Measurements from ENCODE around the gene WNT16. TPM values are rescaled to one million over a fixed set of nuclear protein-coding genes. Genes with fewer than 3 reads are reported as not detected.
A peak's percentile ranks its signal among the peaks of the same experiment; 100 is the strongest.

The WNT16 gene
- total RNA-seq, 1 donor from 2014 or later: not detected

DNA sequence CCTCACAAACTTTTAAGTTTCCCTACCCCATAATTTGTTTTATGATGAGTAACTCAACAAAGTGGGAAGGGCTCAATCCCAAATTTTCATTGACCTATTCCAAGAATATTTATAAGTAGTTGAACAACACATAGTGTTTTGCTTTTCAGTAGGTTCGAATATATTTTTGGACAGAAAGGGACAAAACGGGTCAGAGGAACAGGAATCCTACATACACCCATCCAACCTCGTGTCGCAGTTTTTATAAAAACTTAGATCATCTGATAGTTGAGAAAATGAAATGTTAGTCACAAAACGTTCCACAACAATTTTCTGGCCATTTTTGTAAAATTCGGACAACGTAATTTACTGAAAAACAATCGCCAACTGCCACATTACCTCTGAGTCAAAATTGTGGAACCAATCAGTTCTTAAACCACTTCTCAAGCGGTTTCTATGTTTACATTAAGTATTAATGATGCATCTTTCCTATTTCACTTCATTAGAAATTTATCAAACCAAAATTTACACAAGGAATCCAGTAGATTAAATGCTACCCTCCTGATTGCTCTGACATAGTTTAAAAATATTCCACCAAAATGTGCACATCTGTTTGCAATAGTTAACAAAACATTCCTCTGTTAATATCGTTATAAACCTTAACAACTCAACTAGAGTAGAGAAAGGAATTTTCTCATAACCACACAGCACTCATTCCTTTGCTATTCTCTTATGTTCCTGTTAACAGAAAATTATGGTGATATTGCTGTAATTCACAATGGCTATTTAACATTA, 6.3 kb downstream of the WNT16 start:
- intact Hi-C loops (cut with DNase I): no loop called here
- ATAC-seq: no peak
- no peak for DNase-seq (ENCODE audit: missing footprints)

DNA sequence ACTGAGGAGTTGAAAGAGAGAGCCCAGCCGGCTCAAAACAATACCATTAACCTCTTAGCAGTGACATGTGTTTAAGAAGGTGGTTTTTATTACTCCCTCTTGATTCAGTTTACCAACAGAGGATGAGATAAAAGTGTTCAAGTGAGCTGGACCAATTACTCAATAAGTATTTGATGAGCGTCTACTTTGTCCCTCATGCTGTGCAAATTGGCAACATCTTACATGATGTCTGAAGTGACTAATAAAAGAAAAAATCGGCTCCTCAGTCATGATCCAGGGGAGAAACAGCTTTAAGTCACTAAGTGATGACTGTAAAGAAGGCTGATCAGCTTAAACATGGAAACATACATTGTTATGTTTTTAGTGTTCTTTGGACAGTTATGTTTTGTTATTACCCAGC, 7.8 kb downstream of the WNT16 start:
- ATAC-seq: no peak
- intact Hi-C loops (cut with DNase I): no loop called here
- DNase-seq (ENCODE audit: missing footprints): no peak

DNA sequence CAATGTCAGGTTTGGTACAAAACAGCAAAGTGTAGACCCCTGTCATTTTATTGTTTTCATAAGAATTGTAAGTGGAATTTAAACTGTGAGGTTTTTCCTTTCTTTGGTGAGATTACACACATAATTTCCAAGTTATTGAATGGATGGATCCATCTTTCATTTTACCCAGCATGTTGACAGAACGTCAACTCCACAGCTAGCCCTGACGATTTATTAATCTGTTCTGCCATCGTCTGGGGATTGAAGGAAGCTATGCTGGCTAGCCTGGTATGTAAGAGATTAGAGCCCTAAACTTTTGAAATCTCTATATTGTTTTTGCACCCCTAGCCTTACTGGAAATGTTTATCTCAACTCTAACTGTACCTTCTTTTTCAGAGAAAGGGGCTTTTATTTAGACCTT, 8.6 kb downstream of the WNT16 start:
- DNase-seq (ENCODE audit: missing footprints): no peak
- ATAC-seq: no peak
- intact Hi-C loops (cut with DNase I): no loop called here

DNA sequence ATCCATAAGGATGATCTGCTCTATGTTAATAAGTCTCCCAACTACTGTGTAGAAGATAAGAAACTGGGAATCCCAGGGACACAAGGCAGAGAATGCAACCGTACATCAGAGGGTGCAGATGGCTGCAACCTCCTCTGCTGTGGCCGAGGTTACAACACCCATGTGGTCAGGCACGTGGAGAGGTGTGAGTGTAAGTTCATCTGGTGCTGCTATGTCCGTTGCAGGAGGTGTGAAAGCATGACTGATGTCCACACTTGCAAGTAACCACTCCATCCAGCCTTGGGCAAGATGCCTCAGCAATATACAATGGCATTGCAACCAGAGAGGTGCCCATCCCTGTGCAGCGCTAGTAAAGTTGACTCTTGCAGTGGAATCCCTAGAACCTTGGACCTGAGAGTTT, 10.3 kb downstream of the WNT16 start:
- ATAC-seq: no peak
- no peak for DNase-seq (ENCODE audit: missing footprints)
- intact Hi-C loops (cut with DNase I): no loop called here

DNA sequence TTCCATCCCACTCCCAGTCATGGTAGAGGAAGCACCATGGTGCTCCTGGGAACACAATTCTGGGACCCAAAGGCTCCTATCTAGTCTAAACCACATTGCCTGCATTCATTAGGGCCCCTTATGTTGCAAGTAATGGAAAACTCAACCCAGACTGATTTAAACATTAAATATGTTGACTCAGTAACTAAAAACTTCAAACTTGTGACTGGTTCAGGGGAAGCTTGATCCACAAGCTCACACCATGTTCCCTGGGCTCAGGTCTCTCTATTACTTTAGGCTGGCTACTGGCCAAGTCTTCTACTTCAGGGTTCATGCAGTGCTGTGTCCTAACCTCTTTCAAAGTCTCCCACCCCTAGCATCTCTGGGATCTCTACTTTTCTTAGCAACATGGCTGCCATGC, 13.1 kb downstream of the WNT16 start:
- no peak for ATAC-seq
- DNase-seq (ENCODE audit: missing footprints): no peak
- intact Hi-C loops (cut with DNase I): no loop called here

DNA sequence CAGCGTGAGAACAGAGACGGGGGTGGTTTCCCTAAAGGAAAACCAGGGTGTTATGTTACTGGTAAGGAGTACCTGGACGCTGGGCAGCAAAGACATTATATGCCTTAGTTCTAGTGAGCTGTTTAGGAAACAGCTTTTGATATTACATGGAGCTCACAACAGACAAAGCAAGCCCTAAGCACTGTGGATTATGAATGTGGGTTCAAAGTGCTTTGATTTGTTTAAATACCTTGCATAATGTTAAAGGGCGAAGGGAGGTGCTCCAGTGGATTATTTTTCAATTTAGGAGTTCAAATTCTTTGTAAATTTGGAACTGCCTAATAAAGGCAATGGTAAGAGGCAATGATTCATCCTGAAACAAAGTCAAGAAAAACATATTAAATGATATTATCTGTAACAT, 13.8 kb downstream of the WNT16 start:
- intact Hi-C loops (cut with DNase I): no loop called here
- no peak for DNase-seq (ENCODE audit: missing footprints)
- ATAC-seq: no peak

DNA sequence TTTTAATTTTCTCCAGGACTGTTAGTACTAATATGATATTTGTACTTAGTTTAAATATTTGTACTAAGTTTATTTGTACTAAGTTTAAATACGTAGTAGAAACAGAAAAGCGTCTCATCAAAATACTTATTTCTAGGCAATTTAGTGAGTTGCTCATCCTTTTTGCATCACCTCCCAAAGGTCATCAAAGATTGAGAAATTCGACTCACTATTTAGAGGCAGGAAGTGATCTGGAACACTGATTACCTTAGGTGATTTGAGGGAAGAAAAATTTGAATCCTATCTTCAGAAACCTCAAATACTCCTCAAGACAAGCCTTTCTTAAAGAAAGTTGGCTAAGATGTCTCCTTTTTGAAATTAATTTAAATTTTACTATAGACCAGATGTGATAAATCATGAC, 14.5 kb downstream of the WNT16 start:
- intact Hi-C loops (cut with DNase I): no loop called here
- ATAC-seq: no peak

DNA sequence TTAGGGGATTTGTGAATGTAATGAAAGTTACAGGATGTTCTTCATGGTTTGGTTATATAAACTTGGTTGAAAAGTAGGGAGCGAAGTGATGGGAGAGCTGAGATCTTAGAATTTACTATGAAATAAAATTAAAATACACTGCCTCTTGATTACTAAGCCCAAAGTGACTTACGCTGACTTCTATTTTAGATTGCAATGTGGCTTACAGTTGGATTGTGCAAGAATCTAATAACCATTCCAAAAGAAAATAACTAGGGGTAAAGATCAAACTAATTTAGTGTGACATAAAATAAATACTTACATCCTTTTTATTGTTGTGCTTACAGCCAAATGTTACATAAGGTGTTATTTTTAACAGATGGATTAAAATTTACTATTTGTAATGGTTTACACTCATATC, 15.3 kb downstream of the WNT16 start:
- no peak for DNase-seq (ENCODE audit: missing footprints)
- ATAC-seq: no peak
- intact Hi-C loops (cut with DNase I): no loop called here

More for the DNA sequence above, 14.5 kb downstream of the WNT16 start:
- DNase-seq (ENCODE audit: missing footprints): no peak

DNA sequence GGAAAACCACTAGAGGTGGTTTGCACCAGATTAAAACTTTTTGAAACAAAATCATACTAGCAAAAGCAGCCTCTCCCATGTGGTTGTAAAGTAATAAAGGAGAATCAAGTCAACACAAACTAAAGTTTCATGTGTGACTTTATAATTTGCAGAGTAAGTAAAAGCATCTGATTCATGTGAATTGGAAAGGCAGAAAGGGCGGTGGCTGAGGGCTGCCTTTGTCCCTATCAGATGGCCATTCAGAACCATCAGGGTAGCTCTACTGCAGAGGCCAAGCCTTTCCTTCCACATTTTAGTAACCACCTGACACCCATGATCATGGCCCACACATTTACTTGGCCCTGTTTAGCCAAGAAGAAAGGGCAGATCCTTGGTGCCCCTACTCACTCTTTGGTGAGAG, 15.7 kb downstream of the WNT16 start:
- ATAC-seq: no peak
- no peak for DNase-seq (ENCODE audit: missing footprints)
- intact Hi-C loops (cut with DNase I): no loop called here

DNA sequence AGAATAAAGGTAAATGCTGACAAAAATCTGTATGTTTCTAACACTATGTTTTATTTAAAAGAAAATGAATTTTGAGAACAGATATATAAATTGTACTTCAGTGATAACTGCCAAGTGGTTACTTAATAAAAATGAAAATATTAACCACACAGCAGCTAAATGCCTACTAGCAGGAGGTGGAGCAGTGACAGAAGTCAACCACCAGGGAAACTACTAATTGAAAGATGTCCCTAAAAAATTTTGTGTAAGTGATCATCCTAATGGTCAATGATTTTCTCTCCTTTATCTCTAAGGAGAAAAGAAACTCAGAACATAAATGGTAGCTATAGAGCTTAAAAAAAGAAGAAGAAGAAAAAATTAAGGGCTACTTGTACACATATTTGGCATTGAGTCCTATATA, 22.9 kb downstream of the WNT16 start:
- DNase-seq (ENCODE audit: missing footprints) (no peak), ATAC-seq (no peak)
- intact Hi-C loops (cut with DNase I): no loop called here

DNA sequence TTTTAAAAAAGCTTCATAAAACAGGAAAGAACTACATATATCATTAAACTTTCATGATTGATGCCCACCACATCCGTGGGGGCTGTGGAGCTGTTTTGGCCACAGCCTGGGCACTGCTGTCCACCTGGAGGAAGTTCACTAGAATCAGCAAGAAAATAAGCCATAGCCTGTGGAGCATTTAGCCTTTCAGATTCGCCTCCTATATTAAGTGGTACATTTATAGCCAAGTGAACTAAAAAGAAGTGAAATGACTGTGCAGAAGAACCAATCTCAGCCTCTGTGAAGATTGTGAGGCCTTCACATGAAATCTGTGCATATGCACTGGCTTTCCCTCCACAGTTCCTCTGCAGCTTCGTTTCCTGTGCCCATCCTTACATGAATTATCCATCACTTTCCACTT, 23.5 kb downstream of the WNT16 start:
- no peak for DNase-seq (ENCODE audit: missing footprints)
- ATAC-seq: no peak
- intact Hi-C loops (cut with DNase I): no loop called here

DNA sequence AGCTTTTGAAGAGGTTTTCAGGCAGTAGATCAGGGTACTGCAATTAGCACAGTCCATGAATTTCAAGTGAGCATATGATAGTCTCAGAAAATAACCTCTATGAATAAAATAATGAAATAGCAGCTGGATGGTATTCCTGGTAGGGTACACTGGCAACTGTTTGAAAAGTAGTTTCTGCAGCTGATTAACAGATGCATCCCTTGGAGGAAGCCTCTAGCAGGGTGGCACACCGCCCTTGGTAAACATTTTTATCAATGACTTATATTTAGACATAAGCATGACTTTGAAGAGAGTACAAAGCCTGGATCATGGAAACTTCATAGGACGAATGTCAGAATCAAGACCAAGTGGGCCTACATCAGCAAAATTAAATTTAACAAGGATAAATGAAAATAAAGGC, 26.8 kb downstream of the WNT16 start:
- DNase-seq (ENCODE audit: missing footprints) (no peak), ATAC-seq (no peak)
- intact Hi-C loops (cut with DNase I): no loop called here

DNA sequence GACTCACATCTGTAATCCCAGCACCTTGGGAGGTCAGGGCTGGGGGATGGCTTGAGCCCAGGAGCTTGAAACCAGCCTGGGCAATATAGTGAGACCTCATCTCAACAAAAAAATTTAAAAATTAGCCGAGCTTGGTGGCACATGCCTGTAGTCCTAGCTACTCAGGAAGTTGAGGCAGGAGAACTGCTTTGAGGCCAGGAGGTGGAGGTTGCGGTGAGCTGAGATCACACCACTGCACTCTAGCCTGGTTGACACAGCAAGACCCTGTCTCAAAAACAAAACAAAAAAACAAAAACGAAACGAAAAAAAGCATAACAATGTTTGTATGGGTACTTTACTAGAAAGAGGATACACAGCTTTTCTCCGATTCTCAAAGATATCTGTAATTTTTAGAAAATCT, 31.8 kb downstream of the WNT16 start:
- DNase-seq (ENCODE audit: missing footprints) (no peak), ATAC-seq (no peak)
- intact Hi-C loops (cut with DNase I): no loop called here

DNA sequence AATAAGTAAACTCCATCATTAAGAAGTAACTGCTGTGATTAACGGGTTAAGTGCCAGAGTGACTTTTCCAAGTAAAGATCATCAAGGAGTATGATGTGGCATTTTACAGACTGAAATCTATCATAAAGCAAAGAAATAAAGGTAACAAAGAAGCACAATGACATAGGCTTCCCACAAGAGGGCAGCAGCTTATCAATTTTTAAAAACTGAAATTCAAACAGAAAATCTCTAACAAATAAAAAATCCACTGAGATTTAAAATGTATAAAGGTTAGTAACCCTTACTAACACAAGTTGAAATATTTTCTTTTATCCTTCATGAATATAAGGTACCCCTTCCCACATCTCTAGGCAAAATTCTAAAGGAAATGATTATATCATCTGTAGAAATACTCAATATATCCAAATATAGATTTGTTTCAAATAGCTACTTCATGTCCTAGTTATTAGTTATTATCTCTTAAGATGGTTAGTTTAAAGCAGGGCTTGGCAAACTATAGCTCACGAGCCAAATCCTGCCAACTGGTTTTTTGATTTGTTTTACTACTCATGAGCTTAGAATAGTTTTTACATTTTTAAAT, 38.1 kb downstream of the WNT16 start:
- intact Hi-C loops (cut with DNase I): loop anchor here (1.0 to 2.0 kb wide), 2 partner anchors 30 to 180 kb away; partner anchors contain the start of gene FAM3C
- no peak for ATAC-seq
- no peak for DNase-seq (ENCODE audit: missing footprints)

DNA sequence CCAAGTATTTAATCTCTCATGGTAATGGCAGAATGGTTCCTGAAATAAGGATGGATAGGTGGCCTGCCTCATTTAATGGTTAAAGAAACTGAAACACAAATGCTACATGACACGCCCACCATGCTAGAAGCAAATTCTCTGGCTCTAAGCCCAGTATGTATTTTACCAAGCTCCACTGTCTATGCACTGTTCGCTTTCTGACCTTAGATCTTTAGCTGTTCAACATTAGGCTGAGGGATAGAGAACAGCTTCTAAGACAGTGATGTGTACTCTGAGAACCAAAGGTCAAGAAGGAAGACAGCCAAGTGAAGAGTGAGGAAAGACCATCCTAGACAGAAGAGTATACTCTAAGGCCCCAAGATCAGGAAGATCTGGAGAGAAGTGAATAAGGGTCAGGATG, 40.7 kb downstream of the WNT16 start:
- no peak for ATAC-seq
- intact Hi-C loops (cut with DNase I): no loop called here

DNA sequence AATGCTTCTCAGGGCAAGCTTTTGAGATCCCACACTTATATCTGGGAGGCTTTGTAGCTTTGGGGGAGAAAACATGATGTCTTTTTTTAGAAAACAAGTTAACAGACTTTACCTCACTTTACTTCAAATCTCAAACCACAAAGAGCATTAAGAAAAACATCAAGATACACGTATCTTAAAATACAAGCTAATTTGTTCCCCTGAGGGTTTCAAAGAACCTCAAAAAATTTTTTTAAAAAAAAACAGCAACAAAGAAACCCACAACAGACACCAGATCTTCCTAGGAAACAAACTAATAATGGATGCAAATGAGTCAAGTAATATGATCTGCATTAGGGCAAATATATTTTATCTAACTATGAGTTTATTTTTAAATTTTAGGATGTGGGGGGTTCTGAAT, 42.6 kb downstream of the WNT16 start:
- intact Hi-C loops (cut with DNase I): no loop called here
- DNase-seq (ENCODE audit: missing footprints): no peak
- ATAC-seq: no peak

More for the DNA sequence above, 40.7 kb downstream of the WNT16 start:
- no peak for DNase-seq (ENCODE audit: missing footprints)

DNA sequence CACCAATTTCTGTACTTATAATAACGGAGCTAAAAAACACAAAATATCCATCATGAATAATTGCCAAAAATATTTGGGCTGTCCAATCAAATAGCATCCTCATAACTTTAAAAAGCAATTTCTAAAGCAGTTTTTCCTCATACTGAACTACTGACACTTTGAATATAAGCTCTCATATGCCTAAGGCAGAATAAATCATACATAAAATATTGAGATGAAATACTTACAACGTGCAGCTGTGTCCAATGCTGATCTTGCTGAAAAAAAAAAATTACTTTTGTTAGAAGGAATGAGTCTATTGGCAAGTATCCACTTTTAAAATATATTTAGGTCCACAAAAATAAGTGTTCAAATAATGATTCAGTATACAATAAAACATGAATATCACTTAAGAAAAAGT, 43.1 kb downstream of the WNT16 start:
- no peak for DNase-seq (ENCODE audit: missing footprints)
- ATAC-seq: no peak
- intact Hi-C loops (cut with DNase I): no loop called here

DNA sequence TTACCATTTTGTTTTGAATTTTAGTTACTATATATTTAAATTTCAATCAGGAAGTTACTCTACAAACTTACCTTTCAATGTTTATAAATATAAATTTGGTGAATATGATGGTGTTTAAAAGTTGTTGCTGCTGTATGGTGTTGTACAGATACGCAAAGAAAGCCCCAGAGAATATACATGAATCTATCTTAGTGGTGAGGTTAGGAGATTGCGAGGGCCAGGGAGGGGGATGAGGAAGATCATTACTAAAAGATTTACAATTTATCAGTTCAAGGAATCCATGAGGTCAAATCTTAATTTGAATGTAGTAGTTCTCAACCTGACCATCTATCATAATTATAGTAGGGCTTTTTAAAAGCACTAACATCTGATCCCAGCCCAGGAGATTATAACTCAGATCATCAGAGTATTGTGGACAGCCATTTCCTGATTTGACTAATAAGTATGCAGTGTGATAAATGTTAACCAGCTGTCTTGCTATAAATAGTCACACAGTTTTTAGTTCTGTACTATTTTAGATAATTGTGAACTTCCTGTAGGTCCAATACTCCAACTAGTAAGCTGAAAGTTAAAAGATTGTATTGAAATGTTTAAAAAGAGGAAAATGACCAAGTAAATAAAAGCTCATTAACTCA, 43.7 kb downstream of the WNT16 start:
- ATAC-seq: peak; percentile 42
- intact Hi-C loops (cut with DNase I): no loop called here

DNA sequence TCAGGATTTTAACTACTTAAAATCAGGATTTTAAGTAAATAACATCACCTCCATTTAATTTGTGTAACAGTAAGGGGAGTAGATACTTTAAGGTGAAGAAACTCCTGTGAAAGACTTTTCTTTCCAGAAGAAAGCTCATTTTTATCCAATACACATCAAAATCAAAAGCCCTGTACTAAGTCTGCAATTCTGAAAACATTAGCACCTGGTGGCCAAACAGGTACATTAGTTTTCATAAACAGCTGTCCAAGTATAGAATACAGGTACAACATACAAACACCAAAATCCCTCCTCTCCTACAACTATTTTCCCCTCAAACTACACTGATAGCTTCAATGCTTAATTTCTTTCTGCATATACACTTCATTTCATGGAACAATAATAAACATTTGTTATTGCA, 44.4 kb downstream of the WNT16 start:
- intact Hi-C loops (cut with DNase I): no loop called here
- DNase-seq (ENCODE audit: missing footprints) (no peak), ATAC-seq (no peak)

More for the DNA sequence above, 43.7 kb downstream of the WNT16 start:
- no peak for DNase-seq (ENCODE audit: missing footprints)

DNA sequence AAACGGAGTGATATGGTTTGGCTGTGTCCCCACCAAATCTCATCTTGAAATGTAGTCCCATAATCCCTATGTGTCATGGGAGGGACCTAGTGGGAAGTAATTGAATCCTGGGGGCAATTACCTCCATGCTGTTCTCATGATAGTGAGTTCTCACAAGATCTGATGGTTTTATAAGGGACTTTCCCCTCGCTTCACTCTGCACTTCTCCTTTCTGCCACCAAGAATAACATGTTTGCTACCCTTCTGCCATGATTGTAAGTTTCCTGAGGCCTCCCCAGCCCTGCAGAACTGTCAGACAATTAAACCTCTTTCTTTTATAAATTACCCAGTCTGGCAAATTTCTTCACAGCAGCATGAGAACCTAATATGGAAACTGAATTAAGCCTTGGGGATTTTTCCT, 48.2 kb downstream of the WNT16 start:
- ATAC-seq (no peak), DNase-seq (ENCODE audit: missing footprints) (no peak)
- intact Hi-C loops (cut with DNase I): no loop called here
